PC-9 (cell line): Measurements from ENCODE around the gene WDFY3. TPM values are rescaled to one million over a fixed set of nuclear protein-coding genes. Genes with fewer than 3 reads are reported as not detected.

ENCODE experiments used
- BruUV-seq: library from RNA; stranded (reverse); fragments of 400-500 nt; replicated peaks from 2 replicates; lab custom pipeline; 2021; lab: Mats Ljungman, UMichigan
- CTCF ChIA-PET: fragments of 300-600 bp; sonication (Branson Sonifier 250); formaldehyde crosslinking; loops from one replicate; lab custom pipeline; 2022; ENCODE audit warnings: antibody characterized with exemption; lab: Charles Lee
- POLR2A ChIA-PET: fragments of 300-600 bp; sonication (Branson Sonifier 250); formaldehyde crosslinking; loops from one replicate; lab custom pipeline; 2022; ENCODE audit warnings: antibody characterized with exemption; ENCODE audit not compliant: unreplicated experiment; lab: Charles Lee
- DNase-seq, 2 experiments: peaks; one replicate each; pipeline versions ENCODE4 v3.0.0 to v3.0.0-alpha.2; 2015 to 2022; ENCODE audit warnings: mixed read lengths in 1 of 2
- H2AFZ ChIP-seq: fragments of 200-600 bp; sonication (generic); 2 replicates; pipeline ENCODE4 v1.8.1; 2017; ENCODE audit warnings: antibody characterized with exemption
- H3F3A ChIP-seq: fragments of 200-600 bp; sonication (generic); 2 replicates; pipeline ENCODE4 v1.8.1; 2017; ENCODE audit warnings: antibody characterized with exemption, mild to moderate bottlenecking, low read depth; ENCODE audit not compliant: insufficient read depth
- H3K27ac ChIP-seq: fragments of 200-600 bp; sonication (generic); 2 replicates; pipeline ENCODE4 v1.6.1; 2016; ENCODE audit warnings: mixed run types
- H3K27me3 ChIP-seq: fragments of 200-600 bp; sonication (generic); 2 replicates; pipeline ENCODE4 v1.6.1; 2016; ENCODE audit warnings: low read depth, mixed run types; ENCODE audit not compliant: insufficient read depth
- H3K36me3 ChIP-seq: fragments of 200-600 bp; sonication (generic); 2 replicates; pipeline ENCODE4 v1.6.1; 2016; ENCODE audit warnings: low read depth, mixed run types
- H3K4me1 ChIP-seq: fragments of 200-600 bp; sonication (generic); replicated peaks from 2 replicates; pipeline ENCODE4 v1.6.1; 2016; ENCODE audit warnings: mixed run types; ENCODE audit not compliant: insufficient read depth
- H3K4me2 ChIP-seq: fragments of 200-600 bp; sonication (generic); 2 replicates; pipeline ENCODE4 v1.6.1; 2017; ENCODE audit warnings: mixed run types
- H3K4me3 ChIP-seq: fragments of 200-600 bp; sonication (generic); 2 replicates; pipeline ENCODE4 v1.6.1; 2016; ENCODE audit warnings: mixed run types
- H3K79me2 ChIP-seq: fragments of 200-600 bp; sonication (generic); 2 replicates; pipeline ENCODE4 v1.6.1; 2017; ENCODE audit warnings: low read depth, mixed run types
- H3K9me2 ChIP-seq: fragments of 200-600 bp; sonication (generic); 2 replicates; pipeline ENCODE4 v1.8.1; 2017; ENCODE audit warnings: mild to moderate bottlenecking; ENCODE audit not compliant: insufficient read depth
- H3K9me3 ChIP-seq: fragments of 200-600 bp; sonication (generic); 2 replicates; pipeline ENCODE4 v1.8.1; 2016; ENCODE audit warnings: low read depth; ENCODE audit not compliant: insufficient read depth
- H4K20me1 ChIP-seq: fragments of 200-600 bp; sonication (generic); 2 replicates; pipeline ENCODE4 v1.8.1; 2017; ENCODE audit not compliant: insufficient read depth
- EZH2 ChIP-seq: fragments of 200-600 bp; sonication (generic); IDR thresholded peaks from 2 replicates; pipeline ENCODE4 v1.8.0; 2017; ENCODE audit warnings: antibody characterized with exemption, low read depth
- intact Hi-C: fragments of 100-400 bp; cut with micrococcal nuclease; formaldehyde crosslinking; loops from one replicate; pipeline ENCODE4 v1.10.0; 2022; ENCODE audit not compliant: unreplicated experiment
- total RNA-seq: library from RNA; stranded (reverse); gene quantifications from 2 replicates; pipeline ENCODE4 v1.2.3, GENCODE V29; 2021
- TF ChIP-seq, protein P1 (sequence below): fragments of 200-600 bp; sonication (generic); conservative IDR thresholded peaks from 2 replicates; pipeline ENCODE4 v1.6.1; 2017; ENCODE audit warnings: mixed run types, antibody characterized with exemption, mild to moderate bottlenecking, moderate library complexity

WDFY3 gene
- total RNA-seq, 1 experiment from 2014 or later: 35.4 TPM

DNA sequence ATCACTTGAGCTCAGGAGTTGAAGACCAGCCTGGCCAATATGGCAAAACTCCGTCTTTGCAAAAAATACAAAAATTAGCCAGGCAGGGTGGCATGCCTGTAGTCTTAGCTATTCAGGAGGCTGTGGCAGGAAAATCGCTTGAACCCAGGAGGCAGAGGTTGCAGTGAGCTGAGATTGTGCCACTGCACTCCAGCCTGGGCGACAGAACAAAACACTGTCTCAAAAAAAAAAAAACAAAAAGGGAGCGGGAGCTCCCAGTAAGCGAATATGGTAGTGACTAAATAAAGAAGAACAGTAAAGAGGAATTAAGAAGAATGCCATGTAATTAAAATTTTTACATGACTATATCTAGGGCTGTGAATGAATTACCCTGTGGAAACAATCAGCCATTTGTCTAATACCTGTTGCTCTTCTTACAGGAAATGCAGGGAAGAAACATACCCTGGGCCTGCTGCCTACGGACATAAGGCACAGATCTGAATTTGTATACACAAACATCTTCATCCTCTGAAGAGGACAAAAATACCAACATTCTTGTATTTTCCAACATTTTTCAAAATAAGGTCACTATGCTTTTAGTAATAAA is 11.4 kb downstream of the WDFY3 start:
- H3K9me2 ChIP-seq: no peaks in the 10 kb centered on the region
- no peak overlapping the region for H3K27ac ChIP-seq
- ChIA-PET POLR2A (no interaction called here), CTCF (no interaction called here)
- H3K27me3 ChIP-seq: no peaks in the 10 kb centered on the region
- no peak overlapping the region for H3K4me2 ChIP-seq
- no TSS peak for BruUV-seq
- H3K36me3 ChIP-seq: no peaks in the 10 kb centered on the region
- intact Hi-C loops: loop anchor here (10.0 kb wide), 2 partner anchors 80 to 370 kb away; partner anchors contain the start of gene CDS1
- H2AFZ ChIP-seq: no peak overlapping the region
- H4K20me1 ChIP-seq: no peaks in the 10 kb centered on the region
- no peak overlapping the region for H3K4me3 ChIP-seq
- H3K79me2 ChIP-seq: peaks cover 68% of the 10 kb centered on the region
- TF ChIP-seq EZH2: no peak
- peaks cover 25% of the 10 kb centered on the region for H3K4me1 ChIP-seq
- peaks cover 5% of the 10 kb centered on the region; the same call in 1 of the 2 replicates for H3F3A ChIP-seq
- no peaks in the 10 kb centered on the region for H3K9me3 ChIP-seq
- DNase-seq: no peak

DNA sequence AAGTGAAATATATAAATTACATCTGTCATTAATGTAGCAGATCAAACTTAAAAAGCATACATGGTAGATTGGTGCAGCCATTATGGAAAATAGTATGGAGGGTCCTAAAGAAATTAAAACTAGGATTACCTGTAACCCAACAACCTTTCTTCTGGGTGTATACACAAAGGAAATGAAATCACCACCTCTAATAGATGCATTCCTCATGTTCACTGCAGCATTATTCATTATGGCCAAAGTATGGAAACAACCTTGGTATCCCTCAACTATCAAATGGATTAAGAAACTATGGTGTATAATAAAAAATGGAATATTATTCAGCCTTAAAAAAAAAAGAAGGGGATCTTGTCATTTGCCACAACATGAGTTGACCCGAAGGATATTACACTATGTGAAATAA is 13.7 kb downstream of the WDFY3 start:
- POLR2A ChIA-PET: no interaction called here
- peaks cover 5% of the 10 kb centered on the region; the same call in 1 of the 2 replicates for H3F3A ChIP-seq
- H3K79me2 ChIP-seq: peaks cover 69% of the 10 kb centered on the region
- peaks cover 25% of the 10 kb centered on the region for H3K4me1 ChIP-seq
- no peak overlapping the region for H2AFZ ChIP-seq
- peak in 1 of 2 experiments; percentile 51 for DNase-seq
- H3K9me3 ChIP-seq: no peaks in the 10 kb centered on the region
- CTCF ChIA-PET: no interaction called here
- no peaks in the 10 kb centered on the region for H4K20me1 ChIP-seq
- H3K36me3 ChIP-seq: no peaks in the 10 kb centered on the region
- no peak for TF ChIP-seq EZH2
- TF ChIP-seq, protein P1, sequence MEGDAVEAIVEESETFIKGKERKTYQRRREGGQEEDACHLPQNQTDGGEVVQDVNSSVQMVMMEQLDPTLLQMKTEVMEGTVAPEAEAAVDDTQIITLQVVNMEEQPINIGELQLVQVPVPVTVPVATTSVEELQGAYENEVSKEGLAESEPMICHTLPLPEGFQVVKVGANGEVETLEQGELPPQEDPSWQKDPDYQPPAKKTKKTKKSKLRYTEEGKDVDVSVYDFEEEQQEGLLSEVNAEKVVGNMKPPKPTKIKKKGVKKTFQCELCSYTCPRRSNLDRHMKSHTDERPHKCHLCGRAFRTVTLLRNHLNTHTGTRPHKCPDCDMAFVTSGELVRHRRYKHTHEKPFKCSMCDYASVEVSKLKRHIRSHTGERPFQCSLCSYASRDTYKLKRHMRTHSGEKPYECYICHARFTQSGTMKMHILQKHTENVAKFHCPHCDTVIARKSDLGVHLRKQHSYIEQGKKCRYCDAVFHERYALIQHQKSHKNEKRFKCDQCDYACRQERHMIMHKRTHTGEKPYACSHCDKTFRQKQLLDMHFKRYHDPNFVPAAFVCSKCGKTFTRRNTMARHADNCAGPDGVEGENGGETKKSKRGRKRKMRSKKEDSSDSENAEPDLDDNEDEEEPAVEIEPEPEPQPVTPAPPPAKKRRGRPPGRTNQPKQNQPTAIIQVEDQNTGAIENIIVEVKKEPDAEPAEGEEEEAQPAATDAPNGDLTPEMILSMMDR: no peak
- H3K4me2 ChIP-seq: peak overlapping the region; percentile 61
- intact Hi-C loops: loop anchor here (2.0 to 10.0 kb wide), 3 partner anchors 14 to 368 kb away; partner anchors contain the start of gene CDS1
- BruUV-seq: no TSS peak
- no peak overlapping the region for H3K4me3 ChIP-seq
- no peaks in the 10 kb centered on the region for H3K9me2 ChIP-seq
- H3K27ac ChIP-seq: peak overlapping the region; percentile 80
- H3K27me3 ChIP-seq: no peaks in the 10 kb centered on the region

DNA sequence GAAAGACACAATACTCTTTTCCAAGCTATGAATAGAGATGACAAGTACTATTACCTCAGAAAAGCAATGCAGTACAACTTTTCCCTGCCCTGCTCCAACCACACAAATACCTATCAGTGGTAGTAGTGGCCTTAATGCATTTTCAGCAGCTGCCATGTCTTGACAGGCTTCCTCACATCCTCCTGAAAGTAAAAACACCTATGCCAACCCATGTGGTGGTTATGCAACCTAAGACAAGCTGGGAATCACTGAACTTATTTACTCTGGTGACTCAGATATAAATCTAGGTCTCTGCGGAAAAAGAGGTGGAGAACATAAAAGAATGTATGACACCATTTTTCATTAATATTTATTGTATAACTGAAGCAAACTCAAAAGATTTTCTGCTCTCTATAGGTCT is 14.5 kb downstream of the WDFY3 start:
- no peaks in the 10 kb centered on the region for H3K9me3 ChIP-seq
- no peaks in the 10 kb centered on the region for H3K27me3 ChIP-seq
- peaks cover 63% of the 10 kb centered on the region for H3K79me2 ChIP-seq
- peak overlapping the region; percentile 61 for H3K4me2 ChIP-seq
- no peaks in the 10 kb centered on the region for H3K9me2 ChIP-seq
- intact Hi-C loops: loop anchor here (2.0 to 10.0 kb wide), 3 partner anchors 13 to 367 kb away; partner anchors contain the start of gene CDS1
- H3K4me3 ChIP-seq: no peak overlapping the region
- peaks cover 25% of the 10 kb centered on the region for H3K4me1 ChIP-seq
- CTCF ChIA-PET: interaction anchor here (0.6 kb wide), 1 partner anchor 1815 kb away, joined by 4 read pairs; no protein-coding TSS in a partner anchor
- POLR2A ChIA-PET: interaction anchor here (0.7 kb wide), 1 partner anchor 374 kb away, joined by 5 read pairs; no protein-coding TSS in a partner anchor
- peak; percentile 26 to 86 for DNase-seq
- no TSS peak for BruUV-seq
- H3K27ac ChIP-seq: peak overlapping the region; percentile 80
- no peaks in the 10 kb centered on the region for H4K20me1 ChIP-seq
- peaks cover 5% of the 10 kb centered on the region; the same call in 1 of the 2 replicates for H3F3A ChIP-seq
- H2AFZ ChIP-seq: no peak overlapping the region
- TF ChIP-seq EZH2: no peak
- TF ChIP-seq, protein P1: no peak
- no peaks in the 10 kb centered on the region for H3K36me3 ChIP-seq
